ENCODE measurements around the gene DYSF.

Gene DYSF

DNA sequence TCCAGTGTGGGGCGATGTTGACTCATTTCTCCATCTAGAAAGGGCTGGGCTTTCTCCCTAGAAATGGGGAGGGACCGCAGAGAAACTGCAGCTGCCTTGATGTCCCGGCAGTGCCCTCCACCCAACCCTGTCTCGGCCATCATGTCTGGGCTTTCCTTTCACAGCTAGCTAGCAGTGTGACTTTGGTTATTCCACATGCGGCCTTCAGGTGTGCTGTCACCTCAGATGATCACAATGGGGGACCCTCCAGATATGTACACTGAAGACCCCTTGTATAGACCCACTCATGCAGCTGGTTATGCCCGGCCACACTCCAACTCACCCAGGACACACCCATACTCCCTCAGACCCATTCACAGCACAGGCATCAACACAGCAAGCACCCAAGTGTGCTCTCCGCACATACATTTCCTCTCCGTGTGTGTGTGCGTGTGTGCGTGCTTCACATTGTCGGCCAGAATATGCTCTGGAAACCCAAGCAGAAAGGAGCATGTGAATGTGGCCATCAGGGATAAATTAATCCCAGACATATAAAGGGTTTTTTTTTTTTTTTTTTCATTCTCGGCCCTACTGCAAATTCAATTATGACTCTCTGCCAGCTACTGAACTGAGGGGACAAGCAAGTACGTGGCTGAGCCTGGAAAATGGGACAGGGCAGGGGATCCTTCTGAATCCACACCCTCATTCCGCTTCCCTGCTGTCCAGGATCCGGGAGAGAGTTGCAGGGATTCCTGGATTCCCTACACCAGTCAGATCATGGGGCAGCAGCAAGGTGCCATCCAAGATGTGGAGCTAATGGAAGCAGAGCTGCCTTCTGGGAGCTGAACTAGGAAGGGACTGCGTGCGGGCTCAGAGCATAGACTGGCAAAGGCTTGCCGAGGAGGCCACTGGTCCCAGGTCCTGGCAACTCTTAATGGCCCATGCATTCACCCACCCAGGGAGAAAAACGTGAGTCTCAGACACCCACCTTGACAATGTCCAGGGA, 240.2 kb downstream of the DYSF start:
- DNase-seq, result peak; percentile 58

DNA sequence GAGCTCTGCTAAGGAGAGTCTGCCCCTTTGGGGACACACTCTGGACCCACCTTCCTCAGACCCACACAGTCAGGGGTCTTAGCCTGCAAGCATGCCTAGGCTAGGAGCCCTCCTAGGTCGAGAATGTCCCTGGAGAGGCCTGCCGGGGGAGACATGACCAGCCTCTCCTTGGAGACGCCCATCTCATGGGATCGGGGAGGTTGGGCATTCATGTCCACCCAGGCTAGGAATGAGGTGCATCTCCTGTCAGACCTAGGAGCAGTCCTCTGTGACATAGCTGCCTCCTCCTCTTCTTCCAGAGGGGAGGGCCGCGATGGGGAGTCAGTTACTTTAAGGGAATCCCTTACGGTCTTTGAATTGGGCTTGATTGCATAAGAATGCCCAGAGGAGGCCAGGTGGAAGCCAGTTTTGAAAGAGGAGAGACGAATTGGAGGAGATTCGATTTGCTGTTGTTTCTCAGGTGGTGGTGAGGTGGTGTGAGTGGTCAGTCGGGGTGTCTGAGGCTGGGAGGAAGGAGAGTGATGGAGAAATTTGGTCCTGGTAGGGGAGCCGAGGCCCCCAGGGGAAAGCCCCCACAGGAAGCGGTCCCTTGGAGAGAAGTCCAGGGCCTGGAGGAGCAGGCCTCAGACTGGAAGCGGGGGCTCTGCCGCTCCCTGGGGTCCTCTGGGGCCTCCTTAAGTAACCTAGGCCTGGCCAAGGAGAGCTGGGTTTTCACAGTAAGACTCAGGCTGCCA, 241.3 kb downstream of the DYSF start:
- DNase-seq, result no peak

GRCh38 chr2:71695235-71696120, 242.1 kb downstream of the DYSF start:
- DNase-seq, result no peak

DNA sequence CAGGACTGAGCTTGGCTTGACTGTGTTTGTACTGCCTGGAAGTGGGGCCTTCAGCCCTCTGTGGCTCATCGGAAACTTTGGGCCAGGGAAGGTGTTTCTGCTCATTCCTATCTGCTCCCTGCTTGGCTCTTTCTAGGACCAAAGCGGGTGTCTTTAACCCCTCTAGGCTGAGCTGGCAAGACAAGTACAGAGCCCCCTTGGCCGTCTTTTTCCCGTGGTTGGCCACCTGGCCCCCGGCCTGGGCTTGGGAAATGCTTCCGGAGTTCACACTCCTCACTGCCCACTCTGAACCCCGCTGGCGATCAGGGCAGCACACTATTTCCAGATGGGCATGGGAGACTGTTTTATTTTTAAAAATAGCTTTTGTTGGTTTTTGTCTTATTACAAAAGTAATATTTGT, 243.0 kb downstream of the DYSF start:
- no peak for DNase-seq

- no peak for DNase-seq
These were observed 244.0 kb downstream of the DYSF start for GRCh38 chr2:71697106-71698004.

DNA sequence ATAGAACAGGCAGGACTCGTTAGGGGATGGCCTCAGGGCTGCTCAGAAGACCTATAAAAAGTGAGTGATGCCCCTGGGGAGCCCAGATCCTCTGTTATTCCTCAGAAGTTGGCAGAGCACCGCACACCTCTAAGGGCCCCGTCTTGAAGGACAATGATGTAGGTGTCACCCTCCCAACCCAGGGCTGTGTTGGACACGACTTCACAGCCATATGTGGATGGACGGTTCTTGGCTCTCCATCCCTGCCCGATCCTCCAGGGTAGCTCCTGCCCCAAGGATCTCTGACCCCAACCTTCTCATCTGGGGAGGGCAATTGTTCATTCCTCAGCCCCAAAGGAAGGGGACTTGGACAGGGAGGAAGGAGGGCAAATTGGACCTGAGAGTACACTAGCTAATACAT, 246.1 kb downstream of the DYSF start:
- no peak for DNase-seq

- no peak for DNase-seq
These were observed 246.8 kb downstream of the DYSF start for GRCh38 chr2:71700041-71700657.

GRCh38 chr2:71700658-71701397, 247.5 kb downstream of the DYSF start:
- DNase-seq, result no peak

DNA sequence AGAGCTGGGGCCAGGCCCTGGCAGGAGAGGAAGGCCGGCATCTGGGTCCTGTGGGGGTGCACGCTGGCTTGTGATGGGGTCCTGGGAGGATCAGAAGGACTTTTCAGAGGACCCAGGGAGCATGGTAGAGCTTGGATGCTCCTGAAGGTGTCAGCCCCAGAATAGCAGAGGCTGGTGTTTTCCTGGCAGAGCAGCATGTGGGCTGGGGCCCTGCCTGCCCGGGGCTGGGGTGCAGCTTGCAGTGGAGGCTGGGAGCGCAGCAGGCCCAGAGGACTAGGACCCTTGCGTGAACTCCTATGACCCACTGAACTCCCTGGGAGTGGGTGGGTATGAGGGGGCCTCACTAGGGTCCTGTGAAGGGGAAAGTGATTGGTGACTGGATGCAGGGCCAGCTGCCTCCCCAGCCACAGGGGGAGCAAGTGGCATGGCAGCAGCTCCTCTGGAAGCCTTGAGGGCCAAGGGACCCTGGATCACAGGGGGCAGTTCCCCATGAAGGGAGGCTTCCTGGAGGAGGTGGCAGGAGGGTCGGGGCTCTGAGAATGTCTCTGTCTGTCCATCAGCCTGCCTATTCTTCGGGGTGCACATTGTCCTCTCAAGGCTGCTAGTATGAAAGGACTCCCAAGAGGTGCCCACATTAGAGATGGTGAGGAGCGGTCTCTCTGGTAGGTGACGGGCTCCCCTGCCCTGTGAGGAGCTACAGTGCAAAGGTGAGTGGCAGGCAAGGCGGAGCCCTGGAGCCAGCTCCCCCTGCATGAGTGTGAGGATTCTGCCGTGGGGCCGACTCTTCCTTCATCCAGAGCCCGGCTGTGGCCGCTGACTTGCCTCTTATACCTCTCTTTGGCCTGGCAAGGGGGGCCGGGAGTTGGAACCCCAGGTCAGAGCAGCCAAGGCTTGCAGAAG, 249.0 kb downstream of the DYSF start:
- DNase-seq, result no peak

GRCh38 chr2:71702971-71703898, 249.9 kb downstream of the DYSF start:
- DNase-seq, result no peak

DNA sequence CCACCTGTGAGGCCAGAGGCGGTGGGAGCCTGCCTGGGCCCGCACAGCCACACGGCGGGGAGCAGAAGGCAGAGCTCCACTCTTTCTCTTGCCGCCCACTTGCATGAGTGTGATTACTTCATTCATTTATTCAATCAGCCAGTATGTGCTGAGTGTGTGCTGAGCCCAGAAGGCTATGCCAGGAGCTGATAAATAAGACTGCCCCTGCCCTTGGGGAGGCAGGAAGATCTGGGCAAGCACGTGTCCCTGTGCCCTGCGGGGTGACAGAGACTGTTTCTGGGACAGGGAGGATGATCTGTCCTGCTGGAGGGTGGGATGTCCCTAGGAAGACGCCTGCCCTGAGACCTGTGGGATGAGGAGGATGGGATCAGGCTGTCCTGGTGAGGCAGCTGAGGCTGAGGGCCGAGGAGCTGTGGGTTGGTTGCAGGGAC, 250.8 kb downstream of the DYSF start:
- no peak for DNase-seq

DNA sequence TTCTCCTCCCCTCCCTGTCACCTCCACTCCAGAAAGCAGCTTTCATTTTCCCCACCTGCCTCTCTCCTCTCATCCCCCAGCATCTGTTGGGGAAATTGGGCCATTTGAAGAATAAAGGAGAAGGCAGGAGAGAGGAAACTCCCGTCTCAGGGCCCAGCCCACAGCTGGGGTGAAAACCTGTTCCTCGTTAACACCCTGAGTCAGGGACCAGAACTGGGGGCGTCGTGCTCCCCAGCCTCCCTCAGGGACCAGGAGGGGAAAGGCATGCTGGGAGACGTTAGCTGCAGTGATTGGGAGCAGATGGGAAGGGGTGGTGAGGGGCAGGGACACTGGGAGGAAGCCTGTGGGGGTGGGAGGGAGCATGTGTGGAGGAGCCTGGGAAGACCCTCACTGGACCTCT, 251.3 kb downstream of the DYSF start:
- DNase-seq, result no peak

DNA sequence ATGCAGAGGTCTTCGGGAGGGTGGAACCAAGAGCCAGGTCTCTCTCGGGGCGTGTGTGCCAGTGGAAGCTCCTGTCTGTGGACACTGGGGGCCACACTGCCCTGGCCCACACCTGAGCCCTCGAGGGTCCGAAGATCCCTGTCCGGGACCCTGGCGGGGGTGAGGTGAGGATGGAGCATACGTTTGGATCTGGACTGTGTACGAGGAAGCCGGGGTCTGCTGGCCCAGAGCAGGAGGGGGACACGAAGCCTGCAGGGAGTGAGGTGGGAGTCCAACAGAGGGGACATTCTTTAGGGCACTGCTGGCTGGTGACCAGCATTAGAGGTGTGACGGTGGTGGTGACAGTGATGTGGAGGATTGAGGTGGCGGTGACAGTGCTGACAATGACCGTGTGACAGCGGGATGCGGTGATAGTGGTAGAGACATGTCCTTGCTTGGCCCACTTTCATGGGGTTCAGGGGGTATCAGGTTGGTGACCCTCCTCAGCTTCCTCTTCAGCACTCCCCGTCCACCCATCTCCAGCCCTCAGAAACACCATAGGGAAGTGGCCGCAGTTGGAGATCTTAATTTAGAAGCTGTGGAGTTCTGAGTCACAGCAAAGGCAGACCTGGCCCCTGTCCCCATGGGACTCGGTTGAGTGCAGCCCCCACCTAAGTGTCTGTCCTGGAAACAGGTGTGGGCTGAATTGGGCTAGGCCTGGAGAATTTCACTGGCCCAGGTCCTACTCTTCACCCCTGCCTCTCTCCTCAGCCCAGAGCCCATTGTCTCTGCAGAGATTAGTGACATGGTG, 252.0 kb downstream of the DYSF start:
- no peak for DNase-seq

DNA sequence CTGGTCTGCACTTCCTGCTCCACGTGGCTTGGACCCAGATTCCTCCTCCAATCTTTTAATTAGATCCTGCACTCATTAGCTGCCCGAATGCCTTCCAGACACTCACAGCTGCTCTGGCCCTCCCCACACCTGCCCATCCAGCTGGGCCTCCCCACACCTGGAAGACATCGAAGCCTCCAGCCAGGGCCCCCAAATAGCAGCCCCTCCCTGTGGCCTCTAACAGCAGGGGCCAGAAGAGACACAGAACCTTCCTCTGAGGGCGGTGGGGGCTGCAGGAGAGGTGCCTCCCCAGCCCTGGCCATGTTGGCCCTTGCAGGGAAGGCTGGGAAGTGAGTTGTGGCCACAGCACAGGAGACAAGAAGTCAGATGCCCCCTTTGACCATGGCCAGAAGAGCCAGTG, 252.8 kb downstream of the DYSF start:
- no peak for DNase-seq

- no peak for DNase-seq
These were observed 253.5 kb downstream of the DYSF start for GRCh38 chr2:71706836-71707235.

- no peak for DNase-seq
These were observed 257.2 kb downstream of the DYSF start for GRCh38 chr2:71710367-71711132.
